Astrocyte (in vitro differentiated cells and primary cell): Measurements from ENCODE around the gene TUBB6.

Source experiments
- CTCF ChIP-seq: IDR thresholded peaks from 2 replicates; pipeline ENCODE4 v1.5.1; 2011; ENCODE audit warnings: low read depth, mild to moderate bottlenecking, inconsistent platforms, low read length, moderate library complexity; ENCODE audit not compliant: insufficient read depth
- EZH2 ChIP-seq: IDR thresholded peaks from 2 replicates; pipeline ENCODE4 v1.6.1; 2012; ENCODE audit warnings: mild to moderate bottlenecking, low read length, inconsistent platforms; ENCODE audit not compliant: insufficient read depth

DNA sequence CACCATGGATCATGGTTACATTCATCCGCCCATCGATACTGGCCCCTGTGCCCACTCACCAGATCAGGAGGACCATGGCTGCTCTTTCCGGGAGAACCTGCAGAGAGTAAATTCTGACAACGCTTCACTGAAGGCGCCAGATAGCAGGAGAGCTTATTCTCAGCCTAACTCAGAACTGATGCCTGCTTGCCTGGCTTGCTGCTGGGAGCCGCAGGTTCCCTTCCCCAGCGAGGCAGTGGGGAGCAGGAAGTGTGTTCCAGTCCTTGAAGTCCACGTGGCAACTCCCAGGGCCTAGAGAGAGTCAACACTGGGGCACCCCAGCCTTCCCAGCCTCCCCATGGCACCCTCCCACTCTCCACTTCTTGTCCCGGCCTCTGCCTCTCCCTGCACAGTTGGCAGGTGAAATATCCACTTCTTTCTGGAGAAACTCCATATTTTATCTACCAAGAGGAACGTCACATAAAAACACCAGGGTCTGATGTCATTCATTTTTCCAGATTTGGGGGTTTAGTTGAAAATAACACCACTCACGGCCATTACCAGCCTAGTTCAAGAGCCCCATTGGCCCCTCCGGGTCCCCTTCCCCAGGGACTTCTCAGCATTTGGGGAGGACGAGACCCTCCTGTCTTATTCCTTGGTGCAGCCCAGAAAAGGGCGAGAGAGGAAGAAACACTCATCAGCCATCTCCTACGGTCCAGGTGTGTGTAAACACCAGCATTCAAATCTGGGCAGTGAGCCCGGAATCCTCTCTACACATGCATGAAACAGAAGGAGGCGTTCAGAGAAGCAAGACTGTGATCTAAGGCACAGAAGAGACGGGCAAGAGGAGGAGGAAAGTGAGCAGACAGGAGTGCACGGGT lies 3.5 kb upstream of the TUBB6 start:
- TF ChIP-seq CTCF: no peak
- no peak for TF ChIP-seq EZH2
